Measurements from ENCODE around the gene STIMATE. TPM values are rescaled to one million over a fixed set of nuclear protein-coding genes. Genes with fewer than 3 reads are reported as not detected.

STIMATE gene
- total RNA-seq, 1 donor from 2014 or later: 17.5 TPM

DNA sequence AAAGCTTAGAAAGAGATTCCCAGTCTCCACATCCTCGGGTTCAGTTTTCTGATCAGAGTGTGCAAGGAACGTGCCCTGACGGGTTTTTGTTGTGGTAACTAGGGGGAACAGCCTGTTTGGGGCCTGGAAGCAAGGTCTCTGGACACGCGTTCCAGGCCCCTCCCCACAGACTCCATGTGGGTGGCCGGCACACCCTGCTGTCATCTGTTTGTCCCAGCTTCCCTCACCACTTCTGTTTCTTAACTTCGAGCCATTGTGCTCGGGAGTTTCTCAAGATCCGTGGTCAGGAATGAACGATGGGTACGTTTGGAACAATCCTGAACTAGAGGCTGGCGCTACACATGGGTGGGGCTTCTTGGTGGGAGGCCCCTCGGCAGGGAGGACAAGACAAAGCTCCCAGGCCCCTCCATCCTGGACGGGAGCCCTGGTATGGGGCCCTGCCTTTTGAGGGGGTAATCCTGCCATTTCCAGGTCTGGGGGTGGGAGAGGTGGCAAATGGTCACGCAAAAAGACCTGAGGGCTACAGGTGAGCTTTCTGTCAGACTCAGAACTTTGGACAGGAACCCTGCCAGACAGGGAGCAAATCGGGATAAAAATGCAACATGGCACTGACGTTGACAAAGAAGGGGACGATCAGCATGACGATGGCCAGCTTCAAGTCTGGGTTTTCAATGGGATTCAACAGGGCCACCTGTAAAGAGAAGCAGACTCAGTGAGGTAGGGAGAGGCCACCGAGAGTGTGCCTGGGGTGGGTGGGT, 54.1 kb downstream of the STIMATE start:
- intact Hi-C loops (cut with micrococcal nuclease): no loop called here

DNA sequence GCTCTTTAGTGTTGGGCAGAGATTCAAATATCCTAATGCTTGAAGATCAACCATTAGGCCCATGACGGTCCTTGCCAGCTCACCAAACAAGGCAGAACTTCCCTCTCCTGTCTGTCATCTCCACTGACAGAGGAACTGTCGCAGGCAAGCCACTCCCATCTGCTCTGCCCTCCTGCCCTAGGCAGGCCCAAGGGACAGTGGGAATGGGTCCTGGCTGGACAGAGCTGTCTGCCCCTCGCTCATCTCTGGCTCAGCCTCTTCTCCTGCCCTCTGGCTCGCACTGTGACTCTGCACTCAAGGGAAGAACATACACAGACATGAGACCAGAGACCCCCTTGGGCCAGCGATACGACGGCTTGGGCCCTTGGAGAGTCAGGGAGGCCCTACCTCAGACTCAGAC, 54.9 kb downstream of the STIMATE start:
- intact Hi-C loops (cut with micrococcal nuclease): no loop called here

DNA sequence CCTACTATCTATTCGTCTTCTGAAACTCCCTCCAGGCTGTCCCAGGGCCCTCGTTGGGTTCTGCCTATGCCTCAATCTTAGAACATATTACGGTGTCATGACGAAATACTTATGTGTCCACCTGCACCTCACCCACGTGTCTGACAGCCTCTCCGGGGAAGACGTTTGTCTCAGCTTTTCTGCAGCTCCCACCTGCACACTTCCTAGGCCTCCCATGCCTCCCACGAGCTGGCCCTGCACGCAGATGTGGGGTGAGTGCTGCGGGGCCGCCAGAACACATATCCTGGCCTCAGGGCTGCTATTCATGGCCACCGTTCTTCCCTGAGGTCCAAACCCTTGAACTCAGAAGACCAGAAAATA, 55.4 kb downstream of the STIMATE start:
- intact Hi-C loops (cut with micrococcal nuclease): no loop called here

DNA sequence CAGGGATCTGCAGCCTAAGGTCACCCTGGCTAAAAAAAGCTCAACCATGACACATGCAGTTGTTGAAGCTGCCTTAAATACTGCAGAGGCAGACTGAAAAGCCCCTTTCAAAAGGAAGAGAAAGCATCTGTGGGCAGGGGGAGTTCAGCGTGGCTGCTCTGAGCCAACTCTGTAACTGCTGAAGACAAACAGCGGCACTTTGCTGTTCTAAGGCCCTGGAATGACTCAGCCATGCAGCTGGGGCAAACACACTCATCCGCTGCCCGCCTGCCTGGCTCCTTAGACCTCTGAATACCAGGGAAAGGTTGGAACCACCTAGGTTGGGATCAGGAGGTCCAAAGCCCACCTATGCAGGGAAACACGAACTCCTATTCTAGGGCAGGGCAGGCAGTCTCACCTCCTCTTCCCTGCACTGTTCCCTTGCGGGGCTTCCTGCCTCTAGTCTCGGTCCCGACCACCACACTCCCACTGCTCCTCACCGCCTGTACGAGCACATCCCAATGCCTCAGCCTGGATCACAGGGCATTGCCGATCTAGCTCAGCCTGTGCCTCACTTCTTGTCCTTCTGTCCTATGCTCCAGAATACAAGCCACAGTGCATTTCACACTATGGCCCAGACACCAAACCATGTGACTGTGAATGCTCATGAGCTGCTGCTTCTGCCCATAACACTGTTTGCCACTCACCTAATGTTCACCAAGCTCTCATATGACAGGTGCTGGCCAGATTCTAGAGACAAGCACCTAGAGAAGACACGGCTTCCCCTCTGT, 56.0 kb downstream of the STIMATE start:
- intact Hi-C loops (cut with micrococcal nuclease): no loop called here

DNA sequence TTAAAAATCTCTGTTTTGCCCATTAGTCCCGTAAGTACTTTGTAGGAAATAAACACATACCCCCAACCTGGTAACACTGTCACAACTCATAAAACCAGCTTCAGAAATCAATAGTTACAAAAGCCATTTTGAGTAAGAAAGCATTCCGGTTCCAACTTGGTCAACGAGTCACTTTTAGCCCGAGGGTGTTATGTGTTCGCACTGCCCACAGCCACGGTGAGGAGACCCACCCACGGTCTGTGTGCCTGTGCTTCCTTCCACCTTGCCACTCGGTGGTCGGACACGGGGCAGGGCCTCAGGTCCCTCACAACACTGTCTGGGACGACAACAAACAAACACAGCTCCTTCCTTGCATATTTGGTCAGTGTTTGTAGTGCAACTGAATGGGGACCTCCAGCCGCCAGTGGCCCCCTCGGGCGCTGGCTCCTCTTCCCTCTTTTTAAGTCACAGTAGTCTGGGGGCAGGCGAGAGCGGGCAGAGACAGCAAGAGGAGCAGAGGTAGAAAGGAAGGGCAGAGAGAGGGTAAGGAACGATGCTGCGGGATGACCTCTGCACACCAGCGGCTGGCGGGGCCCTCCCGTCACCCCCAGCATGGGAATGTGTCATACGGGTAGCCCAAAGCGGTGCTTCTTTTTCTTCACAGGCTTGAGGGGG, 57.3 kb downstream of the STIMATE start:
- intact Hi-C loops (cut with micrococcal nuclease): no loop called here

DNA sequence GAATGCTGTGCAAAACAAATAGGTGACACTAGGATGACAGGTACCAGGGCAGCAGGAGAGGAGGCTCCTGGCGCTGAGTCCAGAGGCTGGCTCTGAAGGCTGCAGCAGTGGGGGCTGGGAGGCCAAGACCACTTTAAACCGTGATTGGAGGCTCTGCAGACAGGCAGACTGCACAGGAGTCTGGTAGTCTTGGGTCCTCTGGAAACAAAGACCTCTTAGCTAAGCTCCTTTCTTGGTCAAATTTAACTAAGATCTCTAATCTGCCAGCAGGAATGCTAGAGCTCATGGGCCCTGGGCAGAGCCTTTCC, 58.1 kb downstream of the STIMATE start:
- intact Hi-C loops (cut with micrococcal nuclease): no loop called here

DNA sequence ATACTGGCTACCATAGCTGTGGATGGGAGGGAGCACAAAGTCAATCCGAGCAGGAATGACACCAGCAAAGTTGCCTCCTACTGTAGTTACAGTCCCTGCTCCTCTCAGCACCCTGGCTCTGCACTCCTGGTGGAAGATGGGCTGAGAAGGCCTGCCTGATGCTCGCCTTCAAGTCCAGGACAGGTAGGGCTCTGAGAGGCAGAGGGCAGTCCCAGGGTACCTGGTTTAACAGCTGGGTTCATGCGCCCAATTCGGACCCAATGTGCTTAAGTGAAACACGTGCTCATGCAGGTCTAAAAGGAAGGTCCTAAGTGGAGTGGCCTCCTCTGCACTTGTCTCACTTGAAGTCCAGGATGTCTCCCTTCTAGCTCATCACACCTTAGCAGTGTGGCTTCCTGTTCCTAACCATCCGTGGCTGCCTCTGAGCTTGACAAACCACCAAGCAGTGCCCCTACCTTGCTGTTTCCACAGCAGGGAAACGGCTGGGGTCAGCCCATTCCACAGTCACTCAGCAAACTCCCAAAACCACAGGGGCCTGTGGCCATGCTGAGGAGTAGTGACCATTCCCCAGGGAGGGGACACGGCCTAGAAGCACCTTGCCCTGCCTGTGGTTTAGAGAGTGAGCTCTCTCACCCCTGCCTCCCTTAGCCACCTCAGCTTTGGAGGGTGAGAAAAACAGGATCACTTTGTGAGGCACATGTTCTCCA, 58.6 kb downstream of the STIMATE start:
- intact Hi-C loops (cut with micrococcal nuclease): no loop called here

DNA sequence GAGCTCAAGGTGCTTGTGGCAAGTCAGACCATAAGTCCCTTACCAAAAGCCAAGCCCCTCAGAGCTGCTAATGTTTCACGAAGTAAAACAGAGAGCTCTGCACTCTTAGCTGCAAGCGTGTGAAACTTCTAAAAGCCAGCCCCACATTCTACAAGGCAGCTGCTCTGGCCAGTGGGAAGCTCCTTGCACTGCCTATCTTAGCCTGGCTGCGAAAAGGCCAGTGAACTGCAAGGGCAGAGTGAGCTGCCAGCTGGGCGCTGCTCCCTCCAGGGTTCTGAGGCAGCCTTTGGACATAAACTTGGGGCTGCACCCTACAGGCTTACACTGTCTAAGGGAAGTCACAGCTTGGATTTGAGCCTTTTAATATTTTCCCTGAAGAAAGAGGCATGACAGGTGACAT, 60.4 kb downstream of the STIMATE start:
- intact Hi-C loops (cut with micrococcal nuclease): no loop called here

DNA sequence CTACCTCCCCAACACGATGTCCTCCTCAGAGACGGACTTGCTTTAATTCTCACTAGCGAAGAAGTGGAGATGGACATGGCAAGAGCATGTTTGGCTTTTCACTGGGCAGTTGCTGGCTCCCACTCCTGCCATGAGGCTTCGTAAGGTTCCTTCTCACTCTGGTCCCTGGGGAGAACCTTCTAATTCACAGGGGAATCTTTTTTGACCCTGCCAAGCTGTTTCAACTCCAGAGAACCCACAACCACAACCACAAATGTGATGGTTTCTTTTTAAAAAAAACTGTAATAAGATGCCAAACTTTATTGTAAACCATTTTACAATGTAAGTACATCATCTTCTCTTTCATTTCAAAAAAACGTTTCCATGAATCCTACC, 60.9 kb downstream of the STIMATE start:
- intact Hi-C loops (cut with micrococcal nuclease): no loop called here

DNA sequence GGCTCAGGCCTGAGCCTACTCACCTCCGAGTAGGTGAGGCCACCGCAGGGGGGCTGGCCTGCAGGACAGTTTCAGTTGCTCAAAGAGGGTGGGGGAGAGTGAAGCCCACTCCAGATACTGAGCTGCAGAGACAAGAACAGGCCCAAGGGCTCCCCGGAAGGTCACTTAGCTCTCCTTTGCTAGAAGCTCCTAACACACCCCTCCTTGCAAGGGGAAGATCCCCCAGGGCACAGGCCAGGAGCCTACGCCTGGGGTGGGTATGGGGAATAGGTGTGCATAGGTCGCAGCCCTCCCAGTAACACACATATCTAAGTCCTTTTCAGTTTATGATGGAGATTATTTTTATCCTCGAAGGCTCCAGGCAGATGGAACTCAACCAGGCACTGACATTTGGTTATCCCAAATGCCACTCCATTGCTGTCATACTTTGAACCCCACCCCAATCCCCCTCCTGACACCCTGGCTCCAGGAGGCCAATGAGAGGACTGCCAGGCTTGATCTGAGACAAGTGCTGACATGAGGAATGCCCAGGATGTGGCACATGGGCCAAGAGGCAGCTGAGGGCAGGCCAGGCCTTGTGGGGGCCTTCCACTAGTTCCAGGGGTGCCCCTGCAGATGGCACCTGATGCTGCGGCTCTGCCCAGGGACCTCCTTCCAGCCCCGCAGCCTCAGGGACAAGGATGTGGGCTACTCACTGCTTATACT, 61.4 kb downstream of the STIMATE start:
- intact Hi-C loops (cut with micrococcal nuclease): no loop called here

DNA sequence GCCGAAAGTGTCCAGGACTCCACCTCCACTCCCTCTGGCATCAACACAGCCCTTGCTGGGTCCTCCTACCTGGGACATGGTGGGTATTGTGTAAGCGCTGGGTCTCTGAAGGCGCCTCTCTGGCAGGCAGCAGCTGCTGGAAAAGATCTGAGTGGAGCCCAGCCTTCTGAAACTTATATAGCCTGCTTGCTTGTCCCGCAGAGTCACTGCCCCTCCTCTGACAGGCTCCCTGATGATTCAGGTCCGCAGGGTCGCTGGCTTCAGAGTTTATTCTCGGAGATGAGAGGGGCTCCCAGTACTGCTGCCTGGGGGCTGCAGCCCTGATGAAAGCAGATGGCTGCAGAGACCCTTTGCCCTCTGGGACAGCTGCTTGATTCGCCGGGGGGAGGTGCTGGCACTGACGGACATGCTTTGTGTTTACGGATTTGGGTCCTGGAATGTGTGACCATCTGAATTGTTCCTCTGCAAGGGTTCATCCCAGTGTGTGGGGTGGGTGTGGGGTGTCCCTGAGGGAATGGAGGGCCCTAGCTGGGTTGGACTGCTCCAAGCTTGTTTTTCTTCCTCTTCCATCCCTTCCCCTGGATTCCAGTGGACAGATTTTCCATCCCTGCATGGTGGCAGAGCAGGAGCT, 62.4 kb downstream of the STIMATE start, which contains the start of gene MUSTN1:
TSS of gene MUSTN1 (minus strand) at position 149 of the 631 bp plus-strand sequence. CDS start at position 78, 71 bp downstream.
- intact Hi-C loops (cut with micrococcal nuclease): no loop called here

DNA sequence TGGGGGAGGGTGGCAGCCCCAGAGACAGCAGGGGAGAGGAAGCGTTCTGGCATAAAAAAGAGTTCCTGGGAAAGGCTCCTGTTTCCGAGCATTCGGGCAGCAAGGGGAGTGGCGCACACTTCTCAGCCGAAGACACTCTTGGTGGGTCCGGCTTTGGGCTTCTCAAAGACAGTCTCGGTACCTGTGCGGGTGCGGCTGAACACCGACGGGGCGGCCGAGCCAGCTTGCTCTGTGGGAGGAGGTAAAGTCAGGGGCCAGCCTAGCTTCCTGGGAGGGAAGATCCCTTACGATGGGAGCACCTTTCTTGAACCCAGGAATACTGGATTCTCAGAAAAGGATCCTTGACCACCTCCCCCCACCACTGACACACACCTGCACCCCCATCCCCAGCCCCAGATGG, 64.1 kb downstream of the STIMATE start:
- intact Hi-C loops (cut with micrococcal nuclease): no loop called here

DNA sequence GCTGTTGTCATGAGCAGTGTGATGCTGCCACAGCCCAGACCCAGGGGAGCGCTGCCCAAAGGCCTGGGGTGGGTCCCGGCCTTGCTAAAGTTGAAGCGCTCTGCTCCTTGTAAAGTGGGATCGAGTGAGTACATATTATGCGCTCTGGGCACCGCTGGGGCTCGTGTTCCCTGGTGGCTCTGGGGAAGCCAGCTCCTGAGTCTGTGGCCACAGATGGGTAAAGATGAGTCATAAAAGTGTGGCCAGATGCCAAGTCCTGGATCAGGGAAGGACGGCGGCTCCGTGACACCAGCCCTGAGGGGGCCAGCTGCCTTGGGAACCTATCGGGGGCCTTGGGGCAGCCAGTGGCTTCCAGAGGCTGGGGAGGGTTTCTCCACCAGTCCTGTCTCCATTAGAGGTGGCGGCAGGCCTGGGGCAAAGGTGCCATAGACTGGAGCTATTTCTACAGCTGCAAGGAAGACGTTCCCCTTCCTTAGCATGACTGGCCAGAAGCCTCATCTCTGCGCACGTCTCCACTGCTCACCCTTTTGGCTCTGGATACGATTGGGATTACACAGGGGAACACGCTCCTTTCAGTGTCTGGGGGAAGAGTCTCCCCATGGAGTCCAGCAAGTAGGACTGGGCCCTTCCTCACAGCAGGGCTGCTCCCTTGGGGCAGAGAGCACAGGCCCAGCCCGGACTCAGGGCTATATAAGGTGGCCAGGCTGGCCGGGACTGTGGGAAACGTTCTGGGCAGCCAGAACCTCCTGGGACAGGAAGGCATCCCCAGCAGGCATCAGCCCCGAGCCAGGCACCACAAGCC, 65.6 kb downstream of the STIMATE start:
- intact Hi-C loops (cut with micrococcal nuclease): no loop called here

DNA sequence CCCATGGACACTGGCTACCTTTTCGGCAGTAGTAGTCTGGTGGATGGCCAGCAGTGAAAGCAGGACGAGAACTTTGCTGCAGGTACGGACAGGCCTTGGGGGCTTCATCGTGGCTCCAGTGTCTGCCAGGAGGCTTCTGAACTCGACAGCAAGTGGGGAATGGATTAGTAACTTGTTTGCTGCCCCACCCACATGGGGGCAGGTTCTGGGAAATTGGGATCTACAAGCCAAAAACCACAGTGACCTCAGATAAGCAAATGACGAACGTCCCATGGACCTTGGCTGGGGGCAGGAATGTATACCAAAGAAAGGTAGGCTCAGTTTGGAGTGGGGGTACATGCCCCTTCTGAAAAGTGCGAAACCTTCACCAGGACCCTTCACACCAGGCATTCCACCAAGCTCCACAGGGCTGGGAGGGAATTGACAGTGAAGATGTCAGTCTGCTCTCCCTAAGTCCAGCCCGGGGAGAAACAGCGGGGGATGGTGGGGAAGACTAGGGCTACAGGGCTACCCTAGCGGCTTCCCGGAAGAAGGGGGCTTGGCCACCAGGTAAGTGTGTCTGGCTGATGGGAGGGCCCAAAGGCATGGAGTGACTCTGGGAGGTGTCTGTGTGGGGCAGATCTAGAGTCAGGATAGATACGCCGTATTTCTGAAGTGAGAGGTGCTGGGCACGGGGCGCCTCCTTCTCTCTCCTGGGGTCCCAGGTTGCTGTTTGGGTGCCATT, 66.7 kb downstream of the STIMATE start, which contains the start of gene ITIH4:
TSS of gene ITIH4 (minus strand) at position 138 of the 724 bp plus-strand sequence. CDS start at position 108, 30 bp downstream.
- intact Hi-C loops (cut with micrococcal nuclease): no loop called here

DNA sequence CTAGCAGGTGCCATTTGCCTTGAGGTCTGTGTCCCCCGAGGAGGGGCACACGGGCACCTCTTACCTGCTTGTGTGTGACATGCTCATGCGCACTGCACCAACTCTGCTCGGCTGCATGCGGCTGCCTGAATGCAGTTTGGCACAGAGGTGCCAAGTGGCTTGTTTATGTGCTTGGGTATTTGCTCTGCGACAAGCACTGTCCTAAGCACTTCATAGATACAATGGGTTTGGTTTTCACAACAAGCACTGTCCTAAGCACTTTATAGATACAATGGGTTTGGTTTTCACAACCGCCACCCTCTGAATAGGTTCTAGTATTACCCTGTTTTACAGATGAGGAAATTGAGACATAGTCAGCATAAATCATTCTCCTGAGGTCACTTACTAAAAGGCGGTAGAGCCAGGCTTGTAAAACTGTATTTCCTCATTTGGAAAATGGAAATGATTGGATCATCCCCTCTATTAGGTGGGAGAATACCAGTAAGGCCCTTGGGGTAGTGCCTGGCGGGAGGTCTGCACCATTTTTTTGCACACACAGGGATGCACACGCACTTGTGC, 67.4 kb downstream of the STIMATE start:
- intact Hi-C loops (cut with micrococcal nuclease): no loop called here

DNA sequence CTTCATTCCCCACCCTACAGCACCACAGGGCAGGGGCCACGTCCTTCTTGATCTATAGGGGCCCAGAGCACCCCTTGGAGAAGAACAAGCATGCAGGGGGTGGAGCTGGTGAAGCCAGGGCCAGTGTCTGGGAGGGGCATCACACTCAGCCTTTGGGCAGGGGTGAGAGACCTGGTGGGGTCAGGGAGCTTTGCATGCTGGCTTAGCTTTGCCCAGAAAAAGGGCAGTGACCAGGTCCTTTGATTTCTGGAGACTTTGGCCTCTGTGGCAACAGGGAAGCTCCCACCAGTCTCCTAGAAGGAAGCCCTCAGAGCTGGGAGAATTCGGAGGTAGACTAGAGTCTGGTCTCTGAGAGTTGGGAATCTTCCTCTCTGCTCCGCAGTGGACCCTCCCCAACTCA, 67.9 kb downstream of the STIMATE start:
- intact Hi-C loops (cut with micrococcal nuclease): no loop called here

DNA sequence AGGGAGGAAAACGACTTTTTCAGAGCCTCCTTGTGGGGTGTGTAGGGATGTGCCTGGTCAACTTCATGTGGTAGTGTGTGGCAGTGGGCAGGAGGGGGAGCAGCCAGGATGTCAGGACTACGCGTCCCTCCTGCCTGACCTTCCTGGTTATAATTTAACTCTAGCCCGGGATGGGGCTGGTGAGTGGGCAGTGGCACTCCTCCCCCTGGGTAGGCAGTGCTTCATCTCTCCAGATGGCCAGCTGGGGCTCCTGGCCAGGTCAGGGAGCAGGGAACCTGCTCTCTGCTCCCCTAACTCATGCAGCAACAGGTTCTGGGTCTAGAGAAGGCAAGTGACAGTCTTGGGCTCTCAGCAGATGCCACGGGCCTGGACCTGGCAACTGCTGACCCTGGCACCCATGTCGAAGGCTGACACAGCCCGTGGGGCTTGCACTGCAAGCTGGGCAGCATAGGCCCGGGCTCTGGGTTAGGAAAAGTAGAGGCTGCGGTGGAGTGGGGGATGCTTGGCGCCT, 69.4 kb downstream of the STIMATE start:
- intact Hi-C loops (cut with micrococcal nuclease): no loop called here

DNA sequence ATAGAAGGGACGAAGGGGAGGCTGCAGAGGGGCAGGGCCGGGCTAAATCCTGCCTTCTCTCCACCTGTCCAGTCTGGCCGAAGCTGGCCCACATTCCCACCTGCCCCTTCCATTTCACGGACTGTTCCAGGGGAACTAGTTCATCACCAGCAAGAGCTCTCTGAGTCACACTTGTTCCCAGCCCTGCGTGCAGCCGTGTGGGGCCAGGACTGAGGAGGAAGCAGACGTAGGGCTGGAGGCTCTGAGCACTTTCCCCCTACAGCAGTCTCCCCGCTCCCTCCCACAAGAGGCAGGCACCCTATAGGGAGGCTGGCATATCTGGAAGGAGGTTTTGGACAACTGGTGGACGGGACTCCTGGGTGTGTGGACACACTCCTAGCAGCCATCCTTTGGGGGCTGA, 69.9 kb downstream of the STIMATE start:
- intact Hi-C loops (cut with micrococcal nuclease): no loop called here

DNA sequence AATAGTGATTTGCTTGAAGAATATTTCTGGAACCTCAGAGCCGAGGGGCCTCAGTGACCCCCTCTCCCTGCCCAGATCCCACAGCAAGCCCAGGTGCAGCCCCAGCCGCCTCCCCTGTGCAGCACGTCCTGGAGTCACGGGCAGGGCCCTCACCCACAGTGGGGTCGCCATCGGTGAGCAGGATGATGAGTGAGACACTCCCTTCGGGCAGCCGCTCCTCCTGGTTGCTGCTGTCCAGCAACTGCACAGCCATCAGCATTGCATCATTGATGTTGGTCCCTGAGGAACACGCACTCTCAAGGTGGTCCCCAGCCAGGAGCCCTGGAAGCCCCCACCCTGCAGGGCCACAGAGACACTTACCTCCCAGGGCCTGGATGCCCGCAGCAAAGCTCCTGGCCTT, 73.3 kb downstream of the STIMATE start:
- intact Hi-C loops (cut with micrococcal nuclease): no loop called here
